ENCODE measurements around the gene ATP5F1D. TPM values are rescaled to one million over a fixed set of nuclear protein-coding genes. Genes with fewer than 3 reads are reported as not detected.

Gene ATP5F1D
- total RNA-seq, 3 donors from 2014 or later: 47.6 to 64.9 (median 61.3) TPM

DNA sequence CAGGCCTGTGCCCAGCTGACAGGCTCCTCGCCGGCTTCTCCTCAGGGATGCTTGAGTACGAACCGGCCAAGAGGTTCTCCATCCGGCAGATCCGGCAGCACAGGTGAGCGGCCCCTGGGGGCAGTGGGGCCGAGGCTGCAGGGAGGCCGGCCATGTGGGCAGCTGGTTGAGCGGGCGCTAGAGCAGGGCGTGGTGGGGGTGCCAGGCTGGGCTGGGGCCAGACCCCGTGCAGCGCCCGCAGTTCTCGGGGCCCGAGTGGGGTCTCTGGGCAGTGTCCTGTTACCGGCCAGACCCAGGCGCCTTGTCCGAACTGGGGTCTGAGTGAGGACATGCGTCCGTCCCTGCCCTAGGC is 19.7 kb upstream of the ATP5F1D start:
- TF ChIP-seq POLR2AphosphoS5 (IDR thresholded peaks at IDR 0.05): no peak
- TF ChIP-seq POLR2A (IDR thresholded peaks at IDR 0.05): no peak
- TF ChIP-seq, protein P1, sequence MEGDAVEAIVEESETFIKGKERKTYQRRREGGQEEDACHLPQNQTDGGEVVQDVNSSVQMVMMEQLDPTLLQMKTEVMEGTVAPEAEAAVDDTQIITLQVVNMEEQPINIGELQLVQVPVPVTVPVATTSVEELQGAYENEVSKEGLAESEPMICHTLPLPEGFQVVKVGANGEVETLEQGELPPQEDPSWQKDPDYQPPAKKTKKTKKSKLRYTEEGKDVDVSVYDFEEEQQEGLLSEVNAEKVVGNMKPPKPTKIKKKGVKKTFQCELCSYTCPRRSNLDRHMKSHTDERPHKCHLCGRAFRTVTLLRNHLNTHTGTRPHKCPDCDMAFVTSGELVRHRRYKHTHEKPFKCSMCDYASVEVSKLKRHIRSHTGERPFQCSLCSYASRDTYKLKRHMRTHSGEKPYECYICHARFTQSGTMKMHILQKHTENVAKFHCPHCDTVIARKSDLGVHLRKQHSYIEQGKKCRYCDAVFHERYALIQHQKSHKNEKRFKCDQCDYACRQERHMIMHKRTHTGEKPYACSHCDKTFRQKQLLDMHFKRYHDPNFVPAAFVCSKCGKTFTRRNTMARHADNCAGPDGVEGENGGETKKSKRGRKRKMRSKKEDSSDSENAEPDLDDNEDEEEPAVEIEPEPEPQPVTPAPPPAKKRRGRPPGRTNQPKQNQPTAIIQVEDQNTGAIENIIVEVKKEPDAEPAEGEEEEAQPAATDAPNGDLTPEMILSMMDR (IDR thresholded peaks at IDR 0.05): no peak
- Histone ChIP-seq H3K27ac (peak overlapping the region in 1 of 2 donors; percentile 21), H3K27me3 (no peaks in the 10 kb centered on the region), H3K4me1 (no peaks in the 10 kb centered on the region), H3K9me3 (no peaks in the 10 kb centered on the region), H3K4me3 (no peak overlapping the region), H3K36me3 (no peaks in the 10 kb centered on the region)
- no peak for DNase-seq (ENCODE audit: low spot score in 2 of 2)
- intact Hi-C loops (cut with DNase I; ENCODE audit: low total_unique reads): loop anchor here (10.0 kb wide), 1 partner anchor 207 kb away; no protein-coding TSS in a partner anchor

DNA sequence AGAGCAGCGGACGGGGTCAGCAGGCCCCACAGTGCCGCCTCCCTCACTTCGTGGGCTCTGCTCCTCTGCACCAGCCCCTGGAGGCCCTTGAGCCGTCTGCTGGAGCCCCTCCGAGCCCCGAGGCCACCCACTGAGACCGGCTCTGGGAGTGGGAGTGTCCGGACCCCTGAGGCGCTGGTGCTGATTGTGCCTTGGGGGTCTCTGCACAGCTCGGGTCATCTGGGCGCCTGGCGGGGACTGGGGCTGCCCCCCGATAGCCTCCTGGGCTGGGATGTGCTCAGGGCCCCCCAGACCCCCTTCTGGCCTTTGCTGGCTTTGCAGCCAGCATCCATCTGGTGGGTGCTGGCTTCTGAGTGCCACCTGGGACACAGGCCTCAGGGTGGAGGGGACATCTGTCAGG is 19.2 kb upstream of the ATP5F1D start:
- Histone ChIP-seq H3K9me3 (no peaks in the 10 kb centered on the region), H3K4me1 (no peaks in the 10 kb centered on the region), H3K4me3 (no peak overlapping the region), H3K27ac (no peak overlapping the region), H3K36me3 (peaks cover 1% of the 10 kb centered on the region), H3K27me3 (no peaks in the 10 kb centered on the region)
- DNase-seq (ENCODE audit: low spot score in 2 of 2): no peak
- no peak for TF ChIP-seq POLR2A (IDR thresholded peaks at IDR 0.05)
- TF ChIP-seq POLR2AphosphoS5 (IDR thresholded peaks at IDR 0.05): no peak
- TF ChIP-seq, protein P1 (IDR thresholded peaks at IDR 0.05): no peak
- intact Hi-C loops (cut with DNase I; ENCODE audit: low total_unique reads): loop anchor here (10.0 kb wide), 1 partner anchor 208 kb away; no protein-coding TSS in a partner anchor

DNA sequence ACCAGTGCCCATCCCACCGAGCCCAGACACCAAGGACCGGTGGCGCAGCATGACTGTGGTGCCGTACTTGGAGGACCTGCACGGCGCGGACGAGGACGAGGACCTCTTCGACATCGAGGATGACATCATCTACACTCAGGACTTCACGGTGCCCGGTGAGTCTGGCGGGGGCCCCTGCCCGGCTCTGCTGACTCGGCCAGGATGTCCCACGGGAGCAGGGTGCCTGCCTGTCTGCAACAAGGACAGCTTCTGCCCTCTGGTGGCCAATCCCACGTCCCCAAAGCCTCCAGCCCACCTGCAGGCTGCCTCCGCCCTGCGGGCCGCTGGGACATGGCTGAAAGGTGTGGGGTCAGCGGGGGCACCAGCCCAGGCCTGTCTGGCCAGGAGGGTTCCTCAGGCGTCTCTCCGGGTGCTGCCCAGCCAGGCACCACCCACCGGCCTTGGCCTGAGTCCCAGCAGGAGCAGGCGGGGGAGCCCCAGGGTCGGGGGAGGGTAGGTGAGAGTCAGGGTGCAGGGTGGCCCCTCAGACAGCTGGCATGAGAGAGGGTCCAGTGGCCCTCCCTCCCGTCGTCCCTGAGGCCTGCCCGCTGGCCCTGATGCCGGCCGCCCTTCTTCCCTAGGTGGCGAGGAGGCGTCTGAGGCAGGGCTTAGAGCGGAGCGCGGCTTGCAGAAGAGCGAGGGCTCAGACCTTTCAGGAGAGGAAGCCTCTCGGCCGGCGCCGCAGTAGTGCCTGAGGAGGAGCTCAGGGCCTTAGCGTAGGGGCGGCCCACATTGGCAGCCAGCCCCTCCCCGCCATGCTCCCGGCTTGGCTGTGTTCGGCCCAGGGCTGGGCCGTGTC is 18.3 kb upstream of the ATP5F1D start:
- Histone ChIP-seq H3K9me3 (no peaks in the 10 kb centered on the region), H3K27me3 (no peaks in the 10 kb centered on the region), H3K27ac (peak overlapping the region in 1 of 2 donors; percentile 20), H3K36me3 (peaks cover 9% of the 10 kb centered on the region), H3K4me3 (no peak overlapping the region), H3K4me1 (no peaks in the 10 kb centered on the region)
- intact Hi-C loops (cut with DNase I; ENCODE audit: low total_unique reads): loop anchor here (10.0 kb wide), 1 partner anchor 208 kb away; no protein-coding TSS in a partner anchor
- no peak for TF ChIP-seq POLR2AphosphoS5 (IDR thresholded peaks at IDR 0.05)
- no peak for TF ChIP-seq POLR2A (IDR thresholded peaks at IDR 0.05)
- TF ChIP-seq, protein P1 (IDR thresholded peaks at IDR 0.05): no peak
- DNase-seq (ENCODE audit: low spot score in 2 of 2): no peak

DNA sequence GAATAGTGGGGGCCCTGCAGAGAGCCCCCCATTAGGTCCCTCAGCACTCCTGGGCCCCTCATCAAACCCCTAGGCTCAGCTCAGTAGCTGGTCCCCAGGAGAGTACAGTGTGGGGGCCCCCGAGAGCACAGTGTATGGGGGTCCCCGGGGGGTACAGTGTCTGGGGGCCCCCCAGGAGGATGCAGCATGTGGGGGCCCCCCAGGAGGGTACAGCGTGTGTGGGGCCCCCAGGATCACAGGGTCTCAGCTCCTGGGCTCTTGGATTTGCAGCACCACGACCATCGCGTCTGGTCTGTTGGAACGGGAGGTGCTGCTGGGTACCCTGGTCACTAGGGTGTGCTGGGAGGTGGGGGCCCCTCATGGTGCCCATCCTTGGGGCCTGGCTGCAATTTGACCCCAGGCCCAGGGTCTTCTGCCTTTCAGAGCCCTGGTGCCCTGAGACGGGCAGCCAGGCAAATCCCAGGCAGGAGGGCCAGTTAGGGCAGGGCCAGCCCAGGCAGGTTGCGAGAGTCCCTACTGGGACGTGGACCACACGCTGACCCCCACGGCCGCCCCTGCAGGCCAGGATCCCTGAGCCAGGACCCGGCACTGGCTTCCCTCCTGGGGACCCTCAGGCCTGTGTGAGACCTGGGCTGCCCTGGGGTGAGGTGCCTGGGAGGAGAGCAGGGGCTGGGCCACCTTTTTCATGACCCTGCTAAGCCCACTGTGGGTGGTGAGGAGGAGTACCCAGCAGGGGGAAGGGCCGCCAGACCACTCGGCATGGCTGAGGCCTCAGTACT is 17.3 kb upstream of the ATP5F1D start:
- intact Hi-C loops (cut with DNase I; ENCODE audit: low total_unique reads): loop anchor here (10.0 kb wide), 1 partner anchor 209 kb away; no protein-coding TSS in a partner anchor
- H3K4me1 ChIP-seq: no peaks in the 10 kb centered on the region
- TF ChIP-seq POLR2AphosphoS5 (IDR thresholded peaks at IDR 0.05): no peak
- TF ChIP-seq, protein P1 (IDR thresholded peaks at IDR 0.05): no peak
- TF ChIP-seq POLR2A (IDR thresholded peaks at IDR 0.05): no peak

More for the DNA sequence above, 17.3 kb upstream of the ATP5F1D start:
- no peak for DNase-seq (ENCODE audit: low spot score in 2 of 2)
- Histone ChIP-seq H3K9me3 (no peaks in the 10 kb centered on the region), H3K4me3 (no peak overlapping the region), H3K27ac (no peak overlapping the region), H3K36me3 (peaks cover 9% of the 10 kb centered on the region), H3K27me3 (no peaks in the 10 kb centered on the region)
